OCI-LY7 (cell line): ENCODE results near the gene PSMD6. TPM values are rescaled to one million over a fixed set of nuclear protein-coding genes. Genes with fewer than 3 reads are reported as not detected.

Experiments used
- BruUV-seq: library from RNA; stranded (reverse); fragments of 400-500 nt; replicated peaks from 2 replicates; lab custom pipeline; 2021; lab: Mats Ljungman, UMichigan
- CTCF ChIA-PET: fragments of 300-600 bp; sonication (Branson Sonifier 250); formaldehyde crosslinking; loops from one replicate; lab custom pipeline; 2022; ENCODE audit warnings: antibody characterized with exemption; ENCODE audit not compliant: unreplicated experiment; lab: Charles Lee
- POLR2A ChIA-PET: fragments of 300-600 bp; sonication (Branson Sonifier 250); formaldehyde crosslinking; loops from one replicate; lab custom pipeline; 2022; ENCODE audit warnings: antibody characterized with exemption; lab: Charles Lee
- DNase-seq: peaks from one replicate; pipeline ENCODE4 v3.0.0-alpha.2; 2015; ENCODE audit warnings: low spot score
- H2AFZ ChIP-seq: fragments of 200-600 bp; sonication (generic), shearing (Covaris generic); 2 replicates; pipeline ENCODE4 v1.6.1; 2014; ENCODE audit warnings: mild to moderate bottlenecking, antibody characterized with exemption, low read length, moderate library complexity
- H3K27ac ChIP-seq: fragments of 200-600 bp; sonication (generic); 2 replicates; pipeline ENCODE4 v1.5.1; 2014; ENCODE audit warnings: mixed run types, low read depth, mild to moderate bottlenecking, moderate library complexity, low read length, inconsistent platforms; ENCODE audit not compliant: poor library complexity, severe bottlenecking
- H3K36me3 ChIP-seq: fragments of 200-600 bp; sonication (generic); 2 replicates; pipeline ENCODE4 v1.6.1; 2014; ENCODE audit warnings: mild to moderate bottlenecking, antibody characterized with exemption, low read length, moderate library complexity, mixed read lengths; ENCODE audit not compliant: insufficient read depth
- H3K4me1 ChIP-seq: fragments of 200-600 bp; sonication (generic); 2 replicates; pipeline ENCODE4 v1.5.1; 2014; ENCODE audit warnings: mild to moderate bottlenecking, low read length; ENCODE audit not compliant: insufficient read depth, poor library complexity, severe bottlenecking
- H3K4me2 ChIP-seq: fragments of 200-600 bp; sonication (generic); 2 replicates; pipeline ENCODE4 v1.6.1; 2014; ENCODE audit warnings: mild to moderate bottlenecking, low read length
- H3K4me3 ChIP-seq: fragments of 200-600 bp; sonication (generic); 2 replicates; pipeline ENCODE4 v1.5.1; 2014; ENCODE audit warnings: mild to moderate bottlenecking, low read depth, low read length; ENCODE audit not compliant: poor library complexity, severe bottlenecking
- H3K79me2 ChIP-seq: fragments of 200-600 bp; sonication (generic); 2 replicates; pipeline ENCODE4 v1.6.1; 2016; ENCODE audit warnings: low read depth, mild to moderate bottlenecking, low read length, moderate library complexity, mixed read lengths; ENCODE audit not compliant: insufficient read depth
- H3K9me2 ChIP-seq: fragments of 200-600 bp; sonication (generic); 2 replicates; pipeline ENCODE4 v1.6.1; 2016; ENCODE audit warnings: mild to moderate bottlenecking, low read length, mixed read lengths; ENCODE audit not compliant: insufficient read depth
- H3K9me3 ChIP-seq: fragments of 200-600 bp; sonication (generic); 2 replicates; pipeline ENCODE4 v1.6.1; 2014; ENCODE audit warnings: mild to moderate bottlenecking, mixed run types, low read length, mixed read lengths
- H4K20me1 ChIP-seq: fragments of 200-600 bp; sonication (generic); 2 replicates; pipeline ENCODE4 v1.6.1; 2014; ENCODE audit warnings: mild to moderate bottlenecking, antibody characterized with exemption, low read length, moderate library complexity, mixed read lengths; ENCODE audit not compliant: insufficient read depth
- EZH2phosphoT487 ChIP-seq: fragments of 200-600 bp; sonication (generic); IDR thresholded peaks from 2 replicates; pipeline ENCODE4 v1.6.1; 2018; ENCODE audit warnings: low read depth, borderline replicate concordance, mild to moderate bottlenecking, mixed run types, antibody characterized with exemption, low read length, moderate library complexity, mixed read lengths
- intact Hi-C: fragments of 100-400 bp; cut with micrococcal nuclease; formaldehyde crosslinking; loops from one replicate; pipeline ENCODE4 v1.10.0; 2022; ENCODE audit not compliant: unreplicated experiment
- total RNA-seq, 2 experiments: library from RNA; depleted of rRNA in 1 of 2; stranded (reverse); fragments of >200 nt in 1 of 2; shearing (Covaris generic) in 1 of 2; gene quantifications; 2 replicates each; pipeline ENCODE4 v1.2.3, GENCODE V29; 2014 to 2022
- TF ChIP-seq, protein P1 (sequence below): fragments of 200-600 bp; sonication (generic); conservative IDR thresholded peaks from 2 replicates; pipeline ENCODE4 v1.5.1; 2014; ENCODE audit warnings: mild to moderate bottlenecking, antibody characterized with exemption, low read length, moderate library complexity, mixed read lengths

PSMD6 gene
- total RNA-seq, 2 experiments from 2014 or later, result 65.2 to 106 TPM

GRCh38 chr3:64070704-64071103 is 47.4 kb upstream of the PSMD6 start:
- TF ChIP-seq, protein P1, sequence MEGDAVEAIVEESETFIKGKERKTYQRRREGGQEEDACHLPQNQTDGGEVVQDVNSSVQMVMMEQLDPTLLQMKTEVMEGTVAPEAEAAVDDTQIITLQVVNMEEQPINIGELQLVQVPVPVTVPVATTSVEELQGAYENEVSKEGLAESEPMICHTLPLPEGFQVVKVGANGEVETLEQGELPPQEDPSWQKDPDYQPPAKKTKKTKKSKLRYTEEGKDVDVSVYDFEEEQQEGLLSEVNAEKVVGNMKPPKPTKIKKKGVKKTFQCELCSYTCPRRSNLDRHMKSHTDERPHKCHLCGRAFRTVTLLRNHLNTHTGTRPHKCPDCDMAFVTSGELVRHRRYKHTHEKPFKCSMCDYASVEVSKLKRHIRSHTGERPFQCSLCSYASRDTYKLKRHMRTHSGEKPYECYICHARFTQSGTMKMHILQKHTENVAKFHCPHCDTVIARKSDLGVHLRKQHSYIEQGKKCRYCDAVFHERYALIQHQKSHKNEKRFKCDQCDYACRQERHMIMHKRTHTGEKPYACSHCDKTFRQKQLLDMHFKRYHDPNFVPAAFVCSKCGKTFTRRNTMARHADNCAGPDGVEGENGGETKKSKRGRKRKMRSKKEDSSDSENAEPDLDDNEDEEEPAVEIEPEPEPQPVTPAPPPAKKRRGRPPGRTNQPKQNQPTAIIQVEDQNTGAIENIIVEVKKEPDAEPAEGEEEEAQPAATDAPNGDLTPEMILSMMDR, result no peak
- TF ChIP-seq EZH2phosphoT487, result no peak
- ChIA-PET CTCF (no interaction called here), POLR2A (interaction anchor here (0.6 kb wide), 1 partner anchor 295 kb away, joined by 3 read pairs; no protein-coding TSS in a partner anchor)
- no peak overlapping the region for H3K27ac ChIP-seq
- no peak overlapping the region for H3K4me2 ChIP-seq
- DNase-seq, result no peak
- no TSS peak for BruUV-seq
- intact Hi-C loops, result no loop called here
- H3K36me3 ChIP-seq, result no peaks in the 10 kb centered on the region
- no peaks in the 10 kb centered on the region for H3K9me2 ChIP-seq
- no peaks in the 10 kb centered on the region for H3K9me3 ChIP-seq
- no peaks in the 10 kb centered on the region for H3K4me1 ChIP-seq
- H2AFZ ChIP-seq, result no peak overlapping the region
- no peaks in the 10 kb centered on the region for H4K20me1 ChIP-seq
- no peak overlapping the region for H3K4me3 ChIP-seq
- H3K79me2 ChIP-seq, result no peaks in the 10 kb centered on the region

- H3K4me3 ChIP-seq, result no peak overlapping the region
- H3K4me2 ChIP-seq, result no peak overlapping the region
- no peak overlapping the region for H3K27ac ChIP-seq
- H3K9me2 ChIP-seq, result no peaks in the 10 kb centered on the region
- DNase-seq, result no peak
- no peak for TF ChIP-seq EZH2phosphoT487
- TF ChIP-seq, protein P1, result no peak
- POLR2A ChIA-PET, result interaction anchor here (0.6 to 0.7 kb wide), 2 partner anchors 77 to 457 kb away, joined by 3 read pairs; no protein-coding TSS in a partner anchor
- no peaks in the 10 kb centered on the region for H3K9me3 ChIP-seq
- H4K20me1 ChIP-seq, result no peaks in the 10 kb centered on the region
- CTCF ChIA-PET, result no interaction called here
- no peak overlapping the region for H2AFZ ChIP-seq
- no TSS peak for BruUV-seq
- H3K36me3 ChIP-seq, result no peaks in the 10 kb centered on the region
- H3K79me2 ChIP-seq, result no peaks in the 10 kb centered on the region
- H3K4me1 ChIP-seq, result no peaks in the 10 kb centered on the region
- intact Hi-C loops, result no loop called here
Measured at GRCh38 chr3:64067506-64068346, 44.4 kb upstream of the PSMD6 start.

DNA sequence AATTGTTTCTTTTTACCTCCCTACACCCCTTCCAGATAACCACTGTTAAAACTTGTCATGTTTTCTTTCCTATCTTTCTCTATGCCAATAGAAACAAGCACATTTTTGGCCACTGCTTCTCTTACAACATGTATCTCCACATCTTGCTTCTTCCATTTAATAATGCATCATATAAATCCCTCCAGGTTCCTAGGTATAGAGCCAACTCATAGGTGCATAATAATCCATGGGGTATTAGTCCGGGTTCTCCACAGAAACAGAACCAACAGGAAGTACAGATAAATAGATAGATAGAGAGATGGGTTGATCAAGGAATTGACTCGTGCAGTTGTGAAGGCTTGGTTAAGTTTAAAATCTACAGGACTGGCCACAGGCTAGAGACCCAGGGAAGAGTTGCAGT is 41.5 kb upstream of the PSMD6 start:
- no peaks in the 10 kb centered on the region for H3K36me3 ChIP-seq
- no peaks in the 10 kb centered on the region for H3K4me1 ChIP-seq
- intact Hi-C loops, result no loop called here
- CTCF ChIA-PET, result no interaction called here
- no peaks in the 10 kb centered on the region for H3K9me3 ChIP-seq
- H3K4me2 ChIP-seq, result no peak overlapping the region
- POLR2A ChIA-PET, result no interaction called here
- no peak overlapping the region for H3K27ac ChIP-seq
- no peak for DNase-seq
- no peak overlapping the region for H2AFZ ChIP-seq
- H3K4me3 ChIP-seq, result no peak overlapping the region
- no TSS peak for BruUV-seq
- no peaks in the 10 kb centered on the region for H4K20me1 ChIP-seq
- no peaks in the 10 kb centered on the region for H3K79me2 ChIP-seq
- TF ChIP-seq EZH2phosphoT487, result no peak
- TF ChIP-seq, protein P1, result no peak
- no peaks in the 10 kb centered on the region for H3K9me2 ChIP-seq
